Ascending aorta (tissue), 1 donor: ENCODE data around the gene POU2F3. TPM values are rescaled to one million over a fixed set of nuclear protein-coding genes. Genes with fewer than 3 reads are reported as not detected.

Experiments used
- total RNA-seq: library from RNA; depleted of rRNA; stranded (reverse); fragments of >200 nt; gene quantifications from one replicate; pipeline ENCODE4 v1.1.0, GENCODE V29; 2016

The POU2F3 gene
- total RNA-seq, 1 donor from 2014 or later, result not detected

Other genes starting within 250 kb of the POU2F3 start
- gene TRIM29, start 102.0 kb upstream of the POU2F3 start, total RNA-seq, result 0.43 TPM
- 216 TPM for gene OAF, start 29.1 kb upstream of the POU2F3 start, total RNA-seq
- 8.4 TPM for gene TLCD5, start 85.2 kb downstream of the POU2F3 start, total RNA-seq
- 65.9 TPM for gene ARHGEF12, start 96.3 kb downstream of the POU2F3 start, total RNA-seq